PC-3 (cell line): ENCODE data around the gene TRPC4AP. TPM values are rescaled to one million over a fixed set of nuclear protein-coding genes. Genes with fewer than 3 reads are reported as not detected.

ENCODE experiments used
- ATAC-seq: fragments of 200-7000 bp; cut with Tn5 transposase; 2 replicates; pipeline ENCODE4 v1.9.1; 2020; ENCODE audit warnings: mild to moderate bottlenecking, moderate library complexity
- BruUV-seq: library from RNA; stranded (reverse); fragments of 400-500 nt; replicated peaks from 2 replicates; lab custom pipeline; 2021; lab: Mats Ljungman, UMichigan
- CTCF ChIA-PET: fragments of 300-600 bp; sonication (Branson Sonifier 250); formaldehyde crosslinking; loops from one replicate; lab custom pipeline; 2022; ENCODE audit warnings: antibody characterized with exemption; lab: Charles Lee
- POLR2A ChIA-PET: fragments of 300-600 bp; sonication (Branson Sonifier 250); formaldehyde crosslinking; loops from one replicate; lab custom pipeline; 2022; ENCODE audit warnings: antibody characterized with exemption; ENCODE audit not compliant: unreplicated experiment; lab: Charles Lee
- DNase-seq: peaks from one replicate; pipeline ENCODE4 v3.0.0-alpha.2; 2015
- H2AFZ ChIP-seq: fragments of 300-600 bp; sonication (generic); 2 replicates; pipeline ENCODE4 v1.6.0; 2016; ENCODE audit warnings: antibody characterized with exemption, low read length
- H3F3A ChIP-seq: fragments of 300-600 bp; sonication (generic); one replicate; pipeline ENCODE4 v1.6.0; 2017; ENCODE audit warnings: antibody characterized with exemption, low read length, control low read depth, mild to moderate bottlenecking; ENCODE audit not compliant: unreplicated experiment
- H3K27ac ChIP-seq: fragments of 300-600 bp; sonication (generic); 2 replicates; pipeline ENCODE4 v1.5.1; 2016; ENCODE audit warnings: mild to moderate bottlenecking, low read length
- H3K27me3 ChIP-seq: fragments of 300-600 bp; sonication (generic); 2 replicates; pipeline ENCODE4 v1.6.1; 2016; ENCODE audit warnings: low read length, mixed read lengths
- H3K36me3 ChIP-seq: fragments of 300-600 bp; sonication (generic); 2 replicates; pipeline ENCODE4 v1.6.1; 2016; ENCODE audit warnings: low read depth, mixed run types, low read length, mixed read lengths
- H3K4me1 ChIP-seq: fragments of 300-600 bp; sonication (generic); 2 replicates; pipeline ENCODE4 v1.5.1; 2016; ENCODE audit warnings: low read length; ENCODE audit not compliant: insufficient read depth
- H3K4me2 ChIP-seq: fragments of 300-600 bp; sonication (generic); 2 replicates; pipeline ENCODE4 v1.6.0; 2016; ENCODE audit warnings: low read length
- H3K4me3 ChIP-seq: fragments of 300-600 bp; sonication (generic); 2 replicates; pipeline ENCODE4 v1.5.1; 2016; ENCODE audit warnings: mild to moderate bottlenecking, low read length, mixed read lengths
- H3K79me2 ChIP-seq: fragments of 300-600 bp; sonication (generic); 2 replicates; pipeline ENCODE4 v1.6.1; 2017; ENCODE audit warnings: low read length, mixed read lengths
- H3K9ac ChIP-seq: fragments of 300-600 bp; sonication (generic); 2 replicates; pipeline ENCODE4 v1.6.0; 2016; ENCODE audit warnings: mild to moderate bottlenecking, low read length
- H3K9me2 ChIP-seq: fragments of 300-600 bp; sonication (generic); replicated peaks from 2 replicates; pipeline ENCODE4 v1.6.1; 2016; ENCODE audit warnings: mixed run types, low read length, mixed read lengths
- H3K9me3 ChIP-seq: fragments of 300-600 bp; sonication (generic); 2 replicates; pipeline ENCODE4 v1.6.1; 2016; ENCODE audit warnings: low read length, mixed read lengths
- H4K20me1 ChIP-seq: fragments of 300-600 bp; sonication (generic); 2 replicates; pipeline ENCODE4 v1.6.1; 2016; ENCODE audit warnings: low read length, mixed read lengths
- EZH2 ChIP-seq: fragments of 300-600 bp; sonication (generic); IDR thresholded peaks from one replicate; pipeline ENCODE4 v1.6.1; 2017; ENCODE audit warnings: antibody characterized with exemption, mild to moderate bottlenecking, low read length; ENCODE audit not compliant: unreplicated experiment
- EZH2phosphoT487 ChIP-seq: fragments of 300-600 bp; sonication (generic); IDR thresholded peaks from 2 replicates; pipeline ENCODE4 v1.6.1; 2018; ENCODE audit warnings: mild to moderate bottlenecking, antibody characterized with exemption, low read length, borderline replicate concordance
- intact Hi-C: fragments of 100-400 bp; cut with micrococcal nuclease; formaldehyde crosslinking; loops from 2 replicates; pipeline ENCODE4 v1.9.0; 2023
- total RNA-seq: library from RNA; depleted of rRNA; stranded (reverse); fragments of >200 nt; gene quantifications from 2 replicates; pipeline ENCODE4 v1.2.3, GENCODE V29; 2014
- TF ChIP-seq, protein P1 (sequence below): fragments of 300-600 bp; sonication (generic); conservative IDR thresholded peaks from 2 replicates; pipeline ENCODE4 v1.5.1; 2017; ENCODE audit warnings: antibody characterized with exemption, low read depth, mild to moderate bottlenecking, low read length

Gene TRPC4AP
- total RNA-seq, 1 experiment from 2014 or later = 46.9 TPM

- no peaks in the 10 kb centered on the region for H3K9me3 ChIP-seq
- no peaks in the 10 kb centered on the region for H3K9me2 ChIP-seq
- no peaks in the 10 kb centered on the region for H4K20me1 ChIP-seq
- DNase-seq (no peak), ATAC-seq (no peak)
- H3K4me3 ChIP-seq = no peak overlapping the region
- BruUV-seq = no TSS peak
- H3K79me2 ChIP-seq = no peaks in the 10 kb centered on the region
- no peak overlapping the region for H3K27ac ChIP-seq
- no peaks in the 10 kb centered on the region for H3K27me3 ChIP-seq
- no peak overlapping the region for H3K4me2 ChIP-seq
- no peaks in the 10 kb centered on the region for H3K4me1 ChIP-seq
- TF ChIP-seq, protein P1, sequence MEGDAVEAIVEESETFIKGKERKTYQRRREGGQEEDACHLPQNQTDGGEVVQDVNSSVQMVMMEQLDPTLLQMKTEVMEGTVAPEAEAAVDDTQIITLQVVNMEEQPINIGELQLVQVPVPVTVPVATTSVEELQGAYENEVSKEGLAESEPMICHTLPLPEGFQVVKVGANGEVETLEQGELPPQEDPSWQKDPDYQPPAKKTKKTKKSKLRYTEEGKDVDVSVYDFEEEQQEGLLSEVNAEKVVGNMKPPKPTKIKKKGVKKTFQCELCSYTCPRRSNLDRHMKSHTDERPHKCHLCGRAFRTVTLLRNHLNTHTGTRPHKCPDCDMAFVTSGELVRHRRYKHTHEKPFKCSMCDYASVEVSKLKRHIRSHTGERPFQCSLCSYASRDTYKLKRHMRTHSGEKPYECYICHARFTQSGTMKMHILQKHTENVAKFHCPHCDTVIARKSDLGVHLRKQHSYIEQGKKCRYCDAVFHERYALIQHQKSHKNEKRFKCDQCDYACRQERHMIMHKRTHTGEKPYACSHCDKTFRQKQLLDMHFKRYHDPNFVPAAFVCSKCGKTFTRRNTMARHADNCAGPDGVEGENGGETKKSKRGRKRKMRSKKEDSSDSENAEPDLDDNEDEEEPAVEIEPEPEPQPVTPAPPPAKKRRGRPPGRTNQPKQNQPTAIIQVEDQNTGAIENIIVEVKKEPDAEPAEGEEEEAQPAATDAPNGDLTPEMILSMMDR = no peak
- TF ChIP-seq EZH2 (no peak), EZH2phosphoT487 (no peak)
- POLR2A ChIA-PET = no interaction called here
- no peak overlapping the region for H2AFZ ChIP-seq
- H3F3A ChIP-seq = no peaks in the 10 kb centered on the region
- H3K36me3 ChIP-seq = peaks cover 23% of the 10 kb centered on the region
- intact Hi-C loops = no loop called here
- CTCF ChIA-PET = interaction anchor here (0.6 kb wide), 1 partner anchor 1447 kb away, joined by 5 read pairs; no protein-coding TSS in a partner anchor
- H3K9ac ChIP-seq = no peak overlapping the region
Observed at GRCh38 chr20:35025116-35025515, 67.5 kb downstream of the TRPC4AP start.

GRCh38 chr20:35023624-35024023 is 69.0 kb downstream of the TRPC4AP start:
- Histone ChIP-seq H3K36me3 (peaks cover 22% of the 10 kb centered on the region), H3F3A (no peaks in the 10 kb centered on the region), H4K20me1 (no peaks in the 10 kb centered on the region), H2AFZ (no peak overlapping the region), H3K27me3 (no peaks in the 10 kb centered on the region), H3K9me2 (no peaks in the 10 kb centered on the region), H3K79me2 (no peaks in the 10 kb centered on the region), H3K9ac (no peak overlapping the region), H3K27ac (no peak overlapping the region), H3K9me3 (no peaks in the 10 kb centered on the region), H3K4me3 (no peak overlapping the region), H3K4me1 (no peaks in the 10 kb centered on the region), H3K4me2 (no peak overlapping the region)
- intact Hi-C loops = no loop called here
- TF ChIP-seq EZH2 = no peak
- TF ChIP-seq, protein P1 = no peak
- TF ChIP-seq EZH2phosphoT487 = no peak
- DNase-seq (no peak), ATAC-seq (no peak)
- no TSS peak for BruUV-seq
- CTCF ChIA-PET = no interaction called here
- POLR2A ChIA-PET = no interaction called here

GRCh38 chr20:35021831-35022230 is 70.8 kb downstream of the TRPC4AP start:
- no peaks in the 10 kb centered on the region for H3K4me1 ChIP-seq
- no peak overlapping the region for H3K4me2 ChIP-seq
- intact Hi-C loops = no loop called here
- H3K27me3 ChIP-seq = no peaks in the 10 kb centered on the region
- TF ChIP-seq, protein P1 = no peak
- TF ChIP-seq EZH2phosphoT487 (no peak), EZH2 (no peak)
- no peaks in the 10 kb centered on the region for H3K79me2 ChIP-seq
- H3K4me3 ChIP-seq = no peak overlapping the region
- H3K9me3 ChIP-seq = no peaks in the 10 kb centered on the region
- H3K9me2 ChIP-seq = no peaks in the 10 kb centered on the region
- ATAC-seq = no peak
- H3K27ac ChIP-seq = no peak overlapping the region
- no TSS peak for BruUV-seq
- POLR2A ChIA-PET = no interaction called here
- H3K36me3 ChIP-seq = peaks cover 20% of the 10 kb centered on the region; the same call in 1 of the 2 replicates
- DNase-seq = no peak
- CTCF ChIA-PET = no interaction called here
- no peaks in the 10 kb centered on the region for H4K20me1 ChIP-seq
- H3F3A ChIP-seq = no peaks in the 10 kb centered on the region
- H3K9ac ChIP-seq = no peak overlapping the region
- no peak overlapping the region for H2AFZ ChIP-seq
